Muscle of arm (tissue), 12 donors: Measurements from ENCODE around the gene DST. TPM values are rescaled to one million over a fixed set of nuclear protein-coding genes. Genes with fewer than 3 reads are reported as not detected.

ENCODE experiments used
- DNase-seq: peaks from one replicate; pipeline ENCODE4 v3.0.0-alpha.2; 2013
- polyA plus RNA-seq, 12 donors: library from polyadenylated mRNA; unstranded; fragments of 120-200 nt; gene quantifications; one replicate each; pipeline ENCODE4 v1.2.1, GENCODE V29; 2013; ENCODE audit not compliant: insufficient read length in 12 of 12

Gene DST
- polyA plus RNA-seq, 12 donors = 146 to 300 (median 199) TPM

DNA sequence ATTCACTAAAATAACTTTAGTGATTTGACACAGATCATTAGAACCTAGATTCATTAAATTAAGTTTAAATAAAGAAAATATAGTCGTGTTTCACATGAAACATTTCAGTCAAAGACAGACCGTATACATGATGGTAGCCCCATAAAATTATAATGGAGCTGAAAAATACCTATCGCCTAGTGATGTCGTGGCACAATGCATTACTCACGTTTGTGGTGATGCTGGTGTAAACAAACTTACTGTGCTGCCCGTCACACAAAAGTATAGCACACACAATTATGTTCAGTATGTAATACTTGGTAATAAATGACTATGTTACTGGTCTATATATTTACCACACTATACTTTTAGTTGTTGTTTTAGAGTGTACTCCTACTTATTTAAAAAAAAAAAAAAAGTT, 17.3 kb downstream of the DST start:
- DNase-seq = no peak

DNA sequence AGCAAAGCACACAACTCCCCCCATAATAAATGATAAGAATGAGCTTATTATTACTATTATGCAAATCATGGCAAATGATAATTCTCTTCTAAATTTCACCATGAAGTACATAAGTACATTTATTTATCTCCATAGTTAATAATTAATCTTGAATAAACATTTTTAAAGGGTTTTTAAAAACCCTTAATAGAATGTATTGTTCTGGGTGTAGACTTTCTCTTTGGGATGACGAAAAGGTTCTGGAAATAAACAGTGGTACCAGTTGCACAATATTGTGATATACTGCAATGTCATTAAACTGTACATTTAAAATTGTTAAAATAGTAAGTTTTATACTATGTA, 18.0 kb downstream of the DST start:
- no peak for DNase-seq

GRCh38 chr6:56624046-56624727, 18.5 kb downstream of the DST start:
- no peak for DNase-seq

GRCh38 chr6:56620229-56620868, 22.3 kb downstream of the DST start:
- DNase-seq = no peak

GRCh38 chr6:56618050-56618449, 24.6 kb downstream of the DST start:
- no peak for DNase-seq

DNA sequence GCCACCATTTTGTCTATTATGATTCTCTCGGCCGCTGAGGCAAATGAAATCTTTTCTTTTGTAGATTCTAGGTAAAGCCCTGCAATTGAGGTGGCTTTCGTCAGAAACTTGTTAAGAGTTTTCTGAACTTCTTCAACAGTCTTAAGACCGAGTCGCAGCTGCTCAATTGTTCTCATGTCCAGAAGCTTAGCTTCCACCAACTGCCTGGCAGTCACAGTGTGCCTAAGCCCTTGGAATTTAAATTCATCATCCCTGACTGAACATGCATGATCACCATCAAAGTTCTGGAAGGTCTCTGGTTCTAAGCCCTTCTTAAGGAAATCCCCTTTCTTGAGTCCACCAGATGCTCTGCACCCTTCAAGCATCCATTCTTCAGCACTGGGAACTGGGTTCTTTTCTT, 25.7 kb downstream of the DST start:
- no peak for DNase-seq

- no peak for DNase-seq
Observed at GRCh38 chr6:56613247-56613851, 29.3 kb downstream of the DST start.

DNA sequence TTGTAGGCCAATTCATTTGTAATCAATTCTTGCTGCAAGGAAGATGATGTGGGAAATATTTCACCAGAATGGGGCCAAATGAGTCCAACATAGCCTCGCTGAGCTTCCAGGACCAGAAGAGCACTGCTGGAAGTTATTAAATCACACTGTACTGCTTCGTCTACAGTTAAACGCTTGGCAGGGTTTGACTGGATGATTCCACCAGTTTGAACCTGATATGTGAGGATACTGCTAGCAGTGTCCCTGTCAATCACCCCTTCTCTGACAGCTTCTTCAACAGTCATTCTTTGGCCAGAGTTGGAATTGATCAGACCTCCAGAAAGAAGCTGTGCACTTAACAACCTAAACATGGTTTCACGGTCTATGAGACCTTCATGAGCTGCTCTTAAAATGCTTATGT, 34.4 kb downstream of the DST start:
- DNase-seq = no peak

DNA sequence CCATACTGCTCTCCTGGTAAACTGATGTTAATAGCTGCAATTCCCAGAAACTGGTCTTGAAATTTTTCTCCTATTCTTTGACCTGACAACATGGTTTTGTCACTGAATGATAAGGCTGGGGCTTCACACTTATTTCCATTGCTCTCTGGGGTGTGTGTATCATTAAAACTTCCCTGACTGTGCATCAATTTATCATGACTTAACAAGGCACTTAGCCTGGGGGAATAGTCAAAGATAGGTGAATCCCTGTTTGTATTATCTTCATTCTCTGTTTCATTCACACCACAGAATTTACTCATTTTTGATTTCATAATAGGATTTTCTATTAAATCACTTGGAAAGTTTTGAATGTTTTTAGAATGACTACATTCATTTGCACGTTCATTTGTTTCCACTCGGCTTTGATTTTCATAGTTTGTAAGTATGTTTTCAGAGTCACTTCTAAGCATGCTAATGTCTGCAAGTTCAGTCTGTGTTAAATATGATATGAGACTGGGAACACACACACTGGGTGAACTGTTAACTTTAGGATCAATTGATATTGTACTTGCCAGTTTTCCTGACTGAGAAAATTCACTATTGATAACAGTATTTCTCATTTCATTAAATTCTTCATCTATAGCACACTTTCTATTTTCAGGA, 35.5 kb downstream of the DST start:
- no peak for DNase-seq

DNA sequence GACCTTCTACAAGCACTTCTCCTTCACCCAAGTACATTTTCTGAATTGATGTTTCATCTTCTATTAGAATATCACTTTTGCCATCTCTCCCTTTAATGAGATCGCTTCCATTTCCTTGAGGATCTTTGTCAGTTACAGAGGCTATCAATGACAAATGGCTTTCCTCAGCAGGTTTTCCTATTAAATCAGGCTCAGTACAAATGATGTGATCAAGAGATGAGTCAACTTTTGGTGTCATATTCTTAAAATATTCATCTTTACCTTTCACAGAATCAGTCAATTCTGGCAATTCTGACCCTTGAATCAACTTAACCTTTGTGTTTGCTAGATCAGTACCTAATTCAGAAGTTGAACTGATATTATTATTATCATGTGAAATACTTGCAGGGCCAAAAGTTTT, 37.3 kb downstream of the DST start:
- DNase-seq = no peak

- DNase-seq = no peak
Observed at GRCh38 chr6:56604186-56604585, 38.5 kb downstream of the DST start.

- DNase-seq = no peak
Observed at GRCh38 chr6:56601390-56601789, 41.3 kb downstream of the DST start.

DNA sequence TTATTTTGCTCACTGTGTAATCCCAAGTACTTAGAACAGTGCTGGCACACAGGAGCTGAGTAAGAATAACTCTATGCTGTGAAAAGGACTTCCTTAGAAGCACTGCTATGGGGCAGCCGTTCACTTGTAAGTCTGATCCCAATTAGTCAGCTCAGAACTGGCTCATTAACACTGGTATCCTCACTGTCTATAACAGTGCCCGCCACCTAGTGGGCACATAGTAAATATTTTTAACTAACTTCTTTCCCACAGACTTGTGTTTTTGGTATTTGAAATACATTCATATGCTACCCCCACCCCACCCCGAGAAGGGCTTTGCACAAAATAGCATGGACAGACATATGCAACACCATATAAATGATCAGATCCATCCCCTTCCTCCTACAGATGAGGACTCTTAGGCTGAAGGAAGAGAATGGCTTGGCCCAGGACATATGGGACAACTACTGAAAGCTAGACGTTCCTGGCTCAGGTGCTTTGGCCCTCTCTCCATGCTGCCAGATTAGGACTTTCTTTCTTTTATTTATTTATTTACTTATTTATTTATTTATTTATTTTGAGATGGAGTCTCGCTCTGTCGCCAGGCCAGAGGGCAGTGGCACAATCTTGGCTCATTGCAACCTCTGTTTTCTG, 47.1 kb downstream of the DST start:
- no peak for DNase-seq

GRCh38 chr6:56594699-56595098, 48.0 kb downstream of the DST start:
- no peak for DNase-seq

GRCh38 chr6:56593801-56594318, 48.8 kb downstream of the DST start:
- DNase-seq = no peak

DNA sequence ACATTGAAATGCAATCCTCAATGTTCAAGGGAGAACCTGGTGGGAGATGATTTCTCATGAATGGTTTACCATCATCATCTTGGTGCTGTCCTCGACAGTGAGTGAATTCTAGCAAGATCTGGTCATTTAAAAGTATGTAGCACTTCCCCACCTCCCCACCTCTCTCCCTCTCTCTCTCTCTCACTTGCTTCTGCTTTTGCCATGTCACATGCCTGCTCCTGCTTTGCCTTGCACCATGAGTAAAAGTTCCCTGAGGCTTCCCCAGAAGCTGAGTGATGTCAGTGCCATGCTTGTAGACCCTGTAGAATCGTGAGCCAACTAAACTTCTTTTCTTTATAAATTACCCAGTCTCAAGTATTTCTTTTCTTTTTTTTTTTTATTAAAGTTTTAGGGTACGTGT, 60.5 kb downstream of the DST start:
- DNase-seq = no peak

DNA sequence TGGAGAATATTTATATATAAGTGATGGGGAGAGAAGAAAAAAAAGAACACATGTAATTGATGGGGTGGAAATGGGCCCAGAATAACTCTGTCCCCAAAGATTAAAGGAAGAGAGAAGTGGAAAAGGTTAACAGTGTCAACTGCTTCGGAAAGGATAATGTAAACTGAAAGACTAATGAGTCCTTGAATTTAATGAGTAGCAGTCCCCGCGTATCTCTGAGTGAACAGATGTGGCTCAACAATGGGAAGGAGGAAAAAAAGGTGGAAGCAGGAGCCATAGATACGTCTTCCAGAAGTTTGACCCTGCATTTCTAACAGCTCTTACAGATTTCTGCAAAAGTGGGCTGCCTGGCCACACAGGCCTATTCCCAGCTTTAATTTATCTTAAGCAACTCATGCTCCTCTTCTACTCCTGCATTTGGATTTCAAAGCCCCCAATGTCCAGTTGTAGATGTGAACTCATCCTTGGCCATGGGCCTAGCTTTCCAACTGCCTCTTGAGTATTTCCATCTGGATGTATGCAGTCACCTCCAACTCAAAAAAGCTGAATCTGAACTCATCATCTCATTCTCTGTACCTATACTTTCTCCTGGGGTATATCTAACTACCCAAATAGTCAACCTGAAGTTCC, 61.3 kb downstream of the DST start:
- peak; percentile 54 for DNase-seq

- no peak for DNase-seq
Observed at GRCh38 chr6:56580271-56580670, 62.4 kb downstream of the DST start.

- DNase-seq = no peak
Observed at GRCh38 chr6:56579155-56579851, 63.4 kb downstream of the DST start.

DNA sequence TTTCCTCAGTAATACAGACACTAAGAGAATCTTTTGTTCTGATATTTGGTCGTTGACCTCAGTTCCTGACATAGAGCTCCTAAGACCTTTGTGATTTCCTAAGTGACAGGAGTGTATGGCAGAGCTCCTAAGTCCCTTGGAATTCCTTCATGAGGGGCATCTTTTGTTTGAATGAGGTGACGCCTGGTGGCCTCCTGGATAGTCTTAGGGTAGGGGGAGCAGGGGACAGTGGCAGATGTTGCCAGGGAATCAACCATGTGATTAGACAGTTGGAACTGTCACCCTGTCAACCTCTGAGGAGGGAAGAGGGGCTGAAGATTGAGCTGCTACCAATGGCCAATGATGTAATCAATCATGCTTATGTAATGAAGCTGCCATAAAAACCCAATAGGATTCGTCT, 67.0 kb downstream of the DST start:
- DNase-seq = no peak

- no peak for DNase-seq
Observed at GRCh38 chr6:56574292-56574691, 68.4 kb downstream of the DST start.
